ENCODE measurements around the gene IRF7. TPM values are rescaled to one million over a fixed set of nuclear protein-coding genes. Genes with fewer than 3 reads are reported as not detected.
"Not testable (repeated sequence)": the region's sequence is repeated elsewhere in the genome, so short reads cannot be mapped to it uniquely, and the experiment has no call there.

The IRF7 gene
- total and polyA plus RNA-seq, 2 experiments from 2014 or later: 13.0 to 17.7 TPM

DNA sequence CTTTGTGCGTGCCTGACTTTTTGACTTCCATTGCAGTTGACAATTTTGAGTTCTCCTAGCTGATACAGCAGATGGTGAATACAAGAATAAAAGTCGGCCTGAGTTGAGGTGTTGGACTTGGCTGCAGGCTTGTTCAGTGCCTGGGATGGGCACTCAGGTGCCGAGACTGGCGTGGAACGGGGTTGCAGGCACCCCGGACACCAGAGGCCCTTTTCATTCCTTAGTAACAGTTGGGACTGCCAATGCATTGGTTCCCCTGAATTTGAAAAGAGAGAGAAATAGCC lies 38.2 kb downstream of the IRF7 start:
- H3K9me3 ChIP-seq (ENCODE audit: low read depth): no peaks in the 10 kb centered on the region
- peak overlapping the region; percentile 96 for H3K27ac ChIP-seq
- no peaks in the 10 kb centered on the region for H3K27me3 ChIP-seq
- peaks cover 32% of the 10 kb centered on the region for H3K4me1 ChIP-seq (ENCODE audit: low read depth)
- no peaks in the 10 kb centered on the region for H3K36me3 ChIP-seq
- TF ChIP-seq CTCF (IDR thresholded peaks at IDR 0.05; ENCODE audit: low read depth, low read length): no peak
- peak overlapping the region; percentile 98 for H3K4me3 ChIP-seq
- no peak for DNase-seq (ENCODE audit: low read depth in 1 of 2, low spot score in 1 of 2)

- H3K9me3 ChIP-seq (ENCODE audit: low read depth): no peaks in the 10 kb centered on the region
- TF ChIP-seq CTCF (IDR thresholded peaks at IDR 0.05; ENCODE audit: low read depth, low read length): no peak
- peaks cover 32% of the 10 kb centered on the region for H3K4me1 ChIP-seq (ENCODE audit: low read depth)
- H3K4me3 ChIP-seq: peak overlapping the region; percentile 98
- no peaks in the 10 kb centered on the region for H3K27me3 ChIP-seq
- H3K36me3 ChIP-seq: no peaks in the 10 kb centered on the region
- no peak for DNase-seq (ENCODE audit: low read depth in 1 of 2, low spot score in 1 of 2)
- peak overlapping the region; percentile 96 for H3K27ac ChIP-seq
Observed at GRCh38 chr11:576811-577610, 38.7 kb downstream of the IRF7 start.

DNA sequence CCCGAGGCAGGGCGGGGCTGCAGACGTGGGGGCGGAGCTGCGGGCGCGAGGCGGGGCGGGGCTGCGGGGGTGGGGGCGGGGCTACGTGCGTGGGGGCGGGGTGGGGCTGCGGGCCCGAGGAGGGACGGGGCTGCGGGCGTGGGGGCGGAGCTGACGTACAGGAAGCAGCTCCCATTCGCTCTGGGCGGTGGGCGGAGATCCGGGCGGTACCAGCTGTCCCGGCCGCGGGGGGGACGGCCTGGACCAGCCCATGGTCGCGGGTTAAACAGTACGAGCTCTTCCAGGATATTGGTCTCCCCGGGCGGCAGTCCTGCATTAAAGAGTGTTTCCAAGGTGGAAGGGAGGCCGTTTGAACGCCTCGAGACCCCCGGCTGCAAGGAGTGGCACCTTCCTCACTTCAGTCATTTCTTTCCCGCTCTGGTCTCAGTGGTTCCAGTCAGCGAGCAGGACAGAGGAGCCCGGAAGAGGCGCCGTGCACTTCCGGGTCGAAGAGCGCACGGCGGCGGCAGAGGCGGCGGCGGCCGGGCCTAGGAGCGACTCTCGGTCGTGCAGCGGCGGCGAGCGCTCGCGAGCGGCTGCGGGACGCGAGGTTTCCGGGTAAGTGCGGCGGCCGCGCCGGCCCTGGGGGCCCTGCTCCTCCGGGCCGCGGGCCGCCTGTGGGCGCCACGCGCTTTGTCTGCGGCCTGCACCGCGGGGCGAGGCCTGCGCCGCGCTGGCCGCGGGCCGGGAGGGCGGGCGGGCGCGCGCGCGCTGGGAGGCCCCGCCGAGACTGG lies 39.6 kb downstream of the IRF7 start, which contains the start of gene PHRF1:
PHRF1 (plus strand) TSS at position 475 of the 773 bp plus-strand sequence. CDS start 5,043 bp downstream, outside the sequence.
- peaks cover 32% of the 10 kb centered on the region for H3K4me1 ChIP-seq (ENCODE audit: low read depth)

GRCh38 chr11:575313-575995 lies 40.3 kb downstream of the IRF7 start:
- H3K9me3 ChIP-seq (ENCODE audit: low read depth): no peaks in the 10 kb centered on the region
- DNase-seq (ENCODE audit: low read depth in 1 of 2, low spot score in 1 of 2): peak in 1 of 2 donors; percentile 89
- TF ChIP-seq CTCF (IDR thresholded peaks at IDR 0.05; ENCODE audit: low read depth, low read length): no peak
- no peaks in the 10 kb centered on the region for H3K36me3 ChIP-seq
- H3K27me3 ChIP-seq: no peaks in the 10 kb centered on the region
- peak overlapping the region; percentile 50 for H3K4me3 ChIP-seq
- peaks cover 32% of the 10 kb centered on the region for H3K4me1 ChIP-seq (ENCODE audit: low read depth)
- no peak overlapping the region for H3K27ac ChIP-seq

More for the DNA sequence above, 39.6 kb downstream of the IRF7 start, which contains the start of gene PHRF1:
- Histone ChIP-seq H3K27ac (peak within 1 kb of the TSS; percentile 96), H3K9me3 (ENCODE audit: low read depth) (no peaks in the 10 kb centered on the region), H3K27me3 (no peaks in the 10 kb centered on the region), H3K4me3 (peak within 1 kb of the TSS; percentile 98), H3K36me3 (no peaks in the 10 kb centered on the region)
- peak; percentile 95 to 97 for DNase-seq (ENCODE audit: low read depth in 1 of 2, low spot score in 1 of 2)
- TF ChIP-seq CTCF (IDR thresholded peaks at IDR 0.05; ENCODE audit: low read depth, low read length): no peak

- H3K36me3 ChIP-seq: no peaks in the 10 kb centered on the region
- peak in 1 of 2 donors; percentile 33 for DNase-seq (ENCODE audit: low read depth in 1 of 2, low spot score in 1 of 2)
- peak overlapping the region; percentile 50 for H3K4me3 ChIP-seq
- H3K9me3 ChIP-seq (ENCODE audit: low read depth): no peaks in the 10 kb centered on the region
- no peak overlapping the region for H3K27ac ChIP-seq
- TF ChIP-seq CTCF (IDR thresholded peaks at IDR 0.05; ENCODE audit: low read depth, low read length): no peak
- H3K4me1 ChIP-seq (ENCODE audit: low read depth): peaks cover 28% of the 10 kb centered on the region
- no peaks in the 10 kb centered on the region for H3K27me3 ChIP-seq
Observed at GRCh38 chr11:574632-575312, 41.0 kb downstream of the IRF7 start.

DNA sequence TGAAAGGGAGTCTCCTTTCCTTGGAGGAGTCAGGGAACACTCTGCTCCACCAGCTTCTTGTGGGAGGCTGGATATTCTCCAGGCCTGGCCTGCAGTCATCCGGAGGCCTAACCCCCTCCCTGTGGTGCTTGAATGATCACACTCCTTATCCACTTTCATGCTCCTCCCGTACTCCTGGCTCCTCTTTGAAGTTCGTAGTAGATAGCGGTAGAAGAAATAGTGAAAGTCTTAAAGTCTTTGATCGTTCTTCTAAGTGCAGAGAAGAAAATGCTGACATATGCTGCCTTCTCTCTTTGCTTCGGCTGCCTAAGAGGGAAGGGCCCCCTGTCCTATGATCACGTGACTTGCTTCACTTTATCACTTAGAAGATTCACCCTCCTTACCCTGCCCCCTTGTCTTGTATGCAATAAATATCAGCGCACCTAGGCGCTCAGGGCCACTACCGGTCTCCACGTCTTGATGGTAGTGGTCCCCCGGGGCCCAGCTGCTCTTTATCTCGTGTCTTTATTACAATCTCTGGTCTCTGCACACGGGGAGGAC lies 41.6 kb downstream of the IRF7 start:
- not testable (repeated sequence) for H3K27ac ChIP-seq; H3K36me3 ChIP-seq; H3K9me3 ChIP-seq (ENCODE audit: low read depth); DNase-seq (ENCODE audit: low read depth in 1 of 2, low spot score in 1 of 2); H3K27me3 ChIP-seq
- Histone ChIP-seq H3K4me1 (ENCODE audit: low read depth) (peaks cover 31% of the 10 kb centered on the region), H3K4me3 (peak overlapping the region; percentile 50)

Measured in cardiac muscle cell (in vitro differentiated cells and primary cell).